SK-N-MC (cell line): ENCODE results near the gene CCDC8.

Source experiments
- EZH2 ChIP-seq: fragments of 200-600 bp; sonication (generic); IDR thresholded peaks from one replicate; pipeline ENCODE4 v1.6.1; 2017; ENCODE audit warnings: antibody characterized with exemption
- FOXP2 ChIP-seq: optimal IDR thresholded peaks from 2 replicates; pipeline ENCODE3; 2011; ENCODE audit warnings: mild to moderate bottlenecking, moderate library complexity; ENCODE audit not compliant: insufficient read depth; ENCODE audit errors: extremely low read length, control extremely low read depth
- POLR2AphosphoS5 ChIP-seq: IDR thresholded peaks from 2 replicates; pipeline ENCODE4 v1.6.1; 2012; ENCODE audit warnings: mild to moderate bottlenecking, low read depth, low read length, borderline replicate concordance

- TF ChIP-seq POLR2AphosphoS5 (no peak), FOXP2 (no peak), EZH2 (no peak)
These were observed 22.5 kb downstream of the CCDC8 start for GRCh38 chr19:46390866-46391265.
